Posterior cingulate gyrus (tissue), 11 donors: ENCODE results near the gene BMP5.

ENCODE experiments used
- DNase-seq, 10 donors: peaks; one replicate each; pipeline versions ENCODE4 v3.0.0 to v3.0.0-alpha.2; 2020 to 2021; ENCODE audit warnings: mixed read lengths in 3 of 10
- intact Hi-C: fragments of 100-400 bp; cut with DNase I; formaldehyde crosslinking; loops from one replicate; pipeline ENCODE4 v1.15.1; 2023

Gene BMP5

DNA sequence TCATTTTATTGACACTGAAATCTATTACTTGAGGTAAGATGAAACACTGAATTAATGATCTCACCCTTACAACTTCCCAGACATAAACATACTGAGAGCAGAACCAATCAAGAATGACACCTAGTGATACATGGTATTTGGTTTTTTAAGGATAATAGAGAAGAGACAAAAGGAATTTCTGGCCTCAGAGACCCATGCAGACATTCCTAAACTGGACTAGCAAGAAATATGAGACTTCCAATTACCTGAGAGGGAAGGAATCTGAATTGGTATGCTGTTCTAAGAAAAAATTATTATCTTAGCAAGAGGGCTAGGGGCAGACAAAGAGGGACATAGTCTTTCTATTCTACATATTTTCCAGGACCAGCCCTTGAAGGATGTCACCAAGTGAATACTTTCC, 141.1 kb downstream of the BMP5 start:
- intact Hi-C loops = no loop called here
- no peak for DNase-seq

DNA sequence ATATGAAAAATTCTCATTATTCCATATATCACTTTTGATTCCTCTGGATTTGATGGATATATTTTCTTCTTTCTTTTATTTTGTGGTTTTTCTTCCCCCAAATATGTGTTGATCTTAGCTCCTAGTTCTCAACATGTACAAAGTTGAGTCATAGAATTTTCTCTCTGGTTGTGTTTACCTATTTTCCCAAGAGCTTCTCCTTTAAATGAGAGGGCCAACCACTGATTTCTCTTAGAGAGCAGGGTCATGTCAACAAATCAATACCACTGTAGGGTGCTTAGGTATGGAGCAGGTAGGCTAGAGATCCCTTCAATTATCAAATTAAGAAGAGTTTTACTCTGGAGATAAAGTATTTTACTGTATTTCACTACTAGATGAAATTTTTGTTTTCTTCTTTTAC, 145.7 kb downstream of the BMP5 start:
- intact Hi-C loops = no loop called here
- DNase-seq = no peak

DNA sequence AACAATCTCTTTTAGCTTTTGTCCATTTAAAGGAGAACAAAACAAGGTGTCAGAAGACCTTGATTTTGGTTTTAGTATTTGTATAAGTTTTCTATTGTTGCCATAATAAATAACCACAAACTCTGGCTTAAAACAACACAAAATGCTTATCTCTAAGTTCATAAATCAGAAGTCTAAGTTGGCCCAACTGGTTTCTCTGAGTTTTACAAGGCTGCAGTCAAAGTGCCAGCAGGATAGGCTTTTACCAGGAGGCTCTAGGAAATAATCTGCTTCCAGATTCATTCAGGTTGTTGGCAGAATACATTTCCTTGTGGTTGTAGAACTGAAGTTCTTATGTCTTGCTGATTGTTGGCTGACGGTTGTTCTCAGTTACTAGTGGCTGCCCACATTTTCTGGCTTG, 149.2 kb downstream of the BMP5 start:
- intact Hi-C loops = no loop called here
- no peak for DNase-seq

DNA sequence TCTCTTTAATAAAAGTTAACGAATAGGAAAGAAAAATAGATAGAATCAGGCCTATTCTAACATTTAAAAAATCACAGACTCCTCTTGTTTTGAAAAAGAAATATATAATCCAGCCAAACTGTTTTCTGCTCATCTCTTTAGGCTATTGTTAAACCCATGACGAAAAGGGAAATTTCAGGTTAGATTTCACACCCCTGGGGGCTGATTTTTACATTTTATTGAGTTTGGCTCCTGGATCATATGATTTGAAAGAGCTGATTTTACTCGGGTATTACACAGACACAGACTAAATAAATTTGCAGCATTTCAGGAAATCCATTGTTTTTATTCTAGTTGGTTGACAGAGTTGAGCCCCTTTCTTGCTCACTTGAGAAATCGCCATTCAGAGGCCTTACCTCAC, 160.6 kb downstream of the BMP5 start:
- no peak for DNase-seq
- intact Hi-C loops = no loop called here

DNA sequence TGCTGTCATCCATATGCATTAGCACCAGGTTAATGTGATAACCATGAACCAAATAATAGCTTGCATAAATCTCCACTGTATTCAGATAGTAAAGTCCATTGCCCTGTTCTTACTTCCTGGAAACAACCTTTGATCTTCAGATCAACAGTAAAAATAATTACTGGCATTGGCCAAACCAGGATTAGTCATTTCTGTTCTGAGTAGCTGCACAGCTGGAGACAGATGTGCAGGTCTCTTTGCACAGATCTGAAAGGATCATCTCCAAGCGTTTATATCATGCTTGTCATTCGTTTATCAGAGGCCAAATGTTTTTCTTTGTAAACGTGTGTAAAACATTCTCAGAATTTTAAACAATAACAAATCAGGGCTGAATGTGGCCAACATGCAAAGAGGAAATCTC, 162.0 kb downstream of the BMP5 start:
- intact Hi-C loops = no loop called here
- no peak for DNase-seq

DNA sequence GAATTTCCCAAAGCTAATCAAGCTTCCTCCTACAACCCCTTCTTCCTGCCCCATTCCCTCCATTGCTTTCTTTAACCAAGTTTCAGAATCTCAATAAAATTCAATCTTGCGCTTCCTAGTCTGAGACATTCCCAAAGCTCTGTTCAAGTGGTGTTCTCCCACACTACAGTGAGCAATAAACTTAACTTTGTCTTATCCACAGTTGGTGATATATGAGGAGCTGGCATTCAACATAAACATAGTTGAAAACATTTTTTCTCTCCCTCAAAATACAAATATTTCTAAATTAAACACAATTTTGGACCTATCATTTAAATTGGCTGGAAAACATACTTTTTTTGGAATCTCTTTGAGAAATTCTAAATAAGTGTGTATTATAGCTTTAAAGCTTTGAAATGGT, 166.7 kb downstream of the BMP5 start:
- no peak for DNase-seq
- intact Hi-C loops = no loop called here

DNA sequence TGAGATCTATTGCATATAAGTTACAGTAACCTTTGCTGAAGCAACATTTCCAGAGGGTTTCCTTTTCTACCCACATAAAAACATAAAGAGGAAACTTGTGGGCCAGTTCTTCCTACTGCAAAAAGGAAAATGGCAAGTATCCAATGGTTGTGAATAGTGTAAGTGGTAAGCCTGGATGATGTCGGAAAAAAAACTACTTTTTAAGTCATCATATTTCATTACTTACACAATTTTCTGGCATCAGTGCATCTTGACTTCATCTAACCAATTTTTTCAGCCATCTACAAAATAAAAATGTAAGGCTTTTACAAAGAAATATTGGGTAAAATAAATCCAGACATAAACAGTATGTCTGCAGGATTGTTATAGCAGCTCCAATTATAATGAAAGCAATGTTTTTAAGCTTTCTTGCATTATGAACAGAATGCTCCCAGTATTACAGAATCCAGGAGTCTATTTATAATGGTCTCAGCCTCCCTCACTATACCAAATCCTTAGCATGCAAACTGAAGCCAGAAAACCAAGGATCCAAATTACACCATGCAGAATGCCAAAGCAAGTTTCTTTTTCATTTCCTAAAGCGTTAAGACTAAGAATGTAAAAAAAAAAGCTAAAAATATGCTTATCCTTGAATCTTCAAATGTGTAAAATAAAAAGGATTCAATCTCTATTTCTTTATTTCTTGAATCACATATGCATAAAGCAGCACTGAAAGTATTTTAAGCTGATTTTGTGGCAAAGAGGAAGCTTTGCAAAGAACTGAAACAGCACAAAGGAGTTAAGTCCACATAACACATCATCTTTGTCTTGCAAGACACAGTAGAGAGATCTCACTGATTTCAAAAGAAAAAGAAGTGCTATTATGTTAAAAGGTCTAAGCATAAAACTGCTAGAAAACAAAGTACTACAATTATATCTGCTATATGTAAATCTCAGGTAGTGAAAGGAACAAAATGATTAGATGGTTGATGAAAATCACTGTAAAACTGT, 169.6 kb downstream of the BMP5 start:
- DNase-seq = no peak
- intact Hi-C loops = no loop called here

DNA sequence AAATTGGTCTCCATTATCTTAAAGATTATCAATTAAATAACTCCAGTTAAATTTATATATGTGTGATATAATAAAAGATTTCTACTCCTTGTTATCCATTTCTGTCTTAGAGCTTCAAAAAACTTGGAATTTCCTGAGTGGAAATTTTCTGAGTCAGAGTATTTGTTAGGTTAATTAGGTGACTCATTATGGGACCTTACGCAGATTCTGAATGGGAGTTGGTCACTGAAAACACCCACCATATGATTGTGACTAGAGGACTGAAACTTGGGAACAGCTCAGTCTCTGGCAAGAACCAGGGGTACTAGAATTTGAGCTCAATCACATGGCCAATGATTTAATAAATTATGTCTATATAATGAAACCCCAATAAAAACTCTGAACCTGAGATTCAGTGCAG, 171.0 kb downstream of the BMP5 start:
- intact Hi-C loops = no loop called here
- DNase-seq = no peak
